Ascending aorta (tissue), 2 donors: ENCODE results near the gene XK. TPM values are rescaled to one million over a fixed set of nuclear protein-coding genes. Genes with fewer than 3 reads are reported as not detected.
"Not testable (repeated sequence)": the region's sequence is repeated elsewhere in the genome, so short reads cannot be mapped to it uniquely, and the experiment has no call there.

Source experiments
- DNase-seq, 2 donors: peaks; one replicate each; pipeline ENCODE4 v3.0.0-alpha.2; 2019; ENCODE audit warnings: low spot score in 2 of 2
- H3K27ac ChIP-seq, 2 donors: fragments of 200-600 bp; sonication (generic); one replicate each; pipeline ENCODE4 v1.5.1; 2016 to 2017; ENCODE audit warnings: mild to moderate bottlenecking in 1 of 2
- H3K27me3 ChIP-seq: fragments of 200-600 bp; sonication (generic); one replicate; pipeline ENCODE4 v1.5.1; 2017
- H3K36me3 ChIP-seq, 2 donors: fragments of 200-600 bp; sonication (generic); one replicate each; pipeline ENCODE4 v1.5.1; 2016
- H3K4me1 ChIP-seq, 2 donors: fragments of 200-600 bp; sonication (generic); one replicate each; pipeline ENCODE4 v1.5.1; 2016 to 2017; ENCODE audit warnings: mild to moderate bottlenecking in 1 of 2
- H3K4me3 ChIP-seq, 2 donors: fragments of 200-600 bp; sonication (generic); one replicate each; pipeline ENCODE4 v1.5.1; 2016 to 2017; ENCODE audit warnings: mild to moderate bottlenecking in 1 of 2
- H3K9me3 ChIP-seq, 2 donors: fragments of 200-600 bp; sonication (generic); one replicate each; pipeline ENCODE4 v1.5.1; 2016
- CTCF ChIP-seq, 3 experiments: fragments of 200-600 bp in 2 of 3; fragments of 450-650 bp in 1 of 3; sonication (generic) in 2 of 3; IDR thresholded peaks; one replicate each; pipeline ENCODE4 v1.5.1; 2016 to 2019; ENCODE audit warnings: antibody characterized with exemption in 3 of 3, mild to moderate bottlenecking in 1 of 3, moderate library complexity in 1 of 3
- intact Hi-C: fragments of 100-400 bp; cut with DNase I; formaldehyde crosslinking; loops from one replicate; pipeline ENCODE4 v1.15.1; 2023
- total RNA-seq: library from RNA; depleted of rRNA; stranded (reverse); fragments of >200 nt; gene quantifications from one replicate; pipeline ENCODE4 v1.1.0, GENCODE V29; 2016

XK gene
- total RNA-seq, 1 donor from 2014 or later: 0.53 TPM

GRCh38 chrX:37646254-37646653, 39.3 kb upstream of the XK start:
- Histone ChIP-seq H3K9me3 (no peaks in the 10 kb centered on the region), H3K36me3 (no peaks in the 10 kb centered on the region), H3K27me3 (no peaks in the 10 kb centered on the region), H3K4me1 (no peaks in the 10 kb centered on the region), H3K27ac (no peak overlapping the region), H3K4me3 (no peak overlapping the region)
- DNase-seq: no peak
- intact Hi-C loops: no loop called here
- TF ChIP-seq CTCF (IDR thresholded peaks at IDR 0.05): no peak

GRCh38 chrX:37650879-37651278, 34.7 kb upstream of the XK start:
- H3K27ac ChIP-seq, H3K9me3 ChIP-seq, H3K4me3 ChIP-seq, H3K4me1 ChIP-seq, DNase-seq, H3K27me3 ChIP-seq, intact Hi-C loops, H3K36me3 ChIP-seq: not testable (repeated sequence)

GRCh38 chrX:37651921-37652452, 33.6 kb upstream of the XK start:
- Histone ChIP-seq H3K9me3 (no peaks in the 10 kb centered on the region), H3K4me3 (no peak overlapping the region), H3K27me3 (no peaks in the 10 kb centered on the region), H3K4me1 (no peaks in the 10 kb centered on the region), H3K27ac (no peak overlapping the region), H3K36me3 (no peaks in the 10 kb centered on the region)
- intact Hi-C loops: no loop called here
- no peak for DNase-seq
- no peak for TF ChIP-seq CTCF (IDR thresholded peaks at IDR 0.05)

GRCh38 chrX:37652589-37653231, 32.9 kb upstream of the XK start:
- Histone ChIP-seq H3K27ac (no peak overlapping the region), H3K4me1 (no peaks in the 10 kb centered on the region), H3K27me3 (no peaks in the 10 kb centered on the region), H3K36me3 (no peaks in the 10 kb centered on the region), H3K9me3 (no peaks in the 10 kb centered on the region), H3K4me3 (no peak overlapping the region)
- intact Hi-C loops: no loop called here
- DNase-seq: no peak
- TF ChIP-seq CTCF (IDR thresholded peaks at IDR 0.05): no peak

- Histone ChIP-seq H3K27ac (no peak overlapping the region), H3K27me3 (no peaks in the 10 kb centered on the region), H3K4me1 (no peaks in the 10 kb centered on the region), H3K9me3 (no peaks in the 10 kb centered on the region), H3K36me3 (no peaks in the 10 kb centered on the region), H3K4me3 (no peak overlapping the region)
- TF ChIP-seq CTCF (IDR thresholded peaks at IDR 0.05): no peak
- DNase-seq: no peak
- intact Hi-C loops: no loop called here
These were observed 32.0 kb upstream of the XK start for GRCh38 chrX:37653397-37654085.

- intact Hi-C loops: no loop called here
- H3K4me3 ChIP-seq: no peak overlapping the region
- H3K4me1 ChIP-seq: no peaks in the 10 kb centered on the region
- H3K9me3 ChIP-seq: no peaks in the 10 kb centered on the region
- H3K27ac ChIP-seq: no peak overlapping the region
- no peak for TF ChIP-seq CTCF (IDR thresholded peaks at IDR 0.05)
- H3K27me3 ChIP-seq: no peaks in the 10 kb centered on the region
- no peaks in the 10 kb centered on the region for H3K36me3 ChIP-seq
- no peak for DNase-seq
These were observed 27.1 kb upstream of the XK start for GRCh38 chrX:37658343-37659030.
